ENCODE results near the gene ANKRD7. TPM values are rescaled to one million over a fixed set of nuclear protein-coding genes. Genes with fewer than 3 reads are reported as not detected.

Gene ANKRD7, protein sequence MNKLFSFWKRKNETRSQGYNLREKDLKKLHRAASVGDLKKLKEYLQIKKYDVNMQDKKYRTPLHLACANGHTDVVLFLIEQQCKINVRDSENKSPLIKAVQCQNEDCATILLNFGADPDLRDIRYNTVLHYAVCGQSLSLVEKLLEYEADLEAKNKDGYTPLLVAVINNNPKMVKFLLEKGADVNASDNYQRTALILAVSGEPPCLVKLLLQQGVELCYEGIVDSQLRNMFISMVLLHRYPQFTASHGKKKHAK
- 3.2 and 3.8 TPM in 2 replicates for total RNA-seq (2014; rRNA removed; shearing (Covaris generic))

DNA sequence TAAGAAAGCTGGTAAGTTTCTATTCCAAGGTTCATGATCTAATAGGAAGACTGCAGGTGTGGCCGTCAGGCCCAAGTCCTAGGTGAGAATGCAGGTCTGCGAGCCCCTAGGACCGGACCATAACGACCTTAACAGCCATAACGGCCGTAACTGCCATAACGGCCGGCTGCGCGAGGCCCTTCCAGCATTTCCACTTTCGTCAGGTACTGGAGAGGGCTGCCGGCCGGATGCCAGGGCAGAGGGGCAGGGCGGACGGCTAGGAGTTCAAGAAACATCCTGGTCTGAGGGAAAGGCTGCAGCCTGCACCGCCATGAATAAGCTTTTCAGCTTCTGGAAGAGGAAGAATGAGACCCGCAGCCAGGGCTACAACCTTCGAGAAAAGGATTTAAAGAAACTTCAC, at the start of gene ANKRD7:
Gene ANKRD7 (plus strand): TSS at position 184 of the 400 bp plus-strand sequence. CDS start 127 bp downstream, at position 311.
- DNase-seq (ENCODE audit: low spot score): no peak

GRCh38 chr7:118175740-118176139, 48.8 kb upstream of the ANKRD7 start:
- DNase-seq (ENCODE audit: low spot score): no peak

GRCh38 chr7:118179191-118179590, 45.3 kb upstream of the ANKRD7 start:
- DNase-seq (ENCODE audit: low spot score): no peak

DNA sequence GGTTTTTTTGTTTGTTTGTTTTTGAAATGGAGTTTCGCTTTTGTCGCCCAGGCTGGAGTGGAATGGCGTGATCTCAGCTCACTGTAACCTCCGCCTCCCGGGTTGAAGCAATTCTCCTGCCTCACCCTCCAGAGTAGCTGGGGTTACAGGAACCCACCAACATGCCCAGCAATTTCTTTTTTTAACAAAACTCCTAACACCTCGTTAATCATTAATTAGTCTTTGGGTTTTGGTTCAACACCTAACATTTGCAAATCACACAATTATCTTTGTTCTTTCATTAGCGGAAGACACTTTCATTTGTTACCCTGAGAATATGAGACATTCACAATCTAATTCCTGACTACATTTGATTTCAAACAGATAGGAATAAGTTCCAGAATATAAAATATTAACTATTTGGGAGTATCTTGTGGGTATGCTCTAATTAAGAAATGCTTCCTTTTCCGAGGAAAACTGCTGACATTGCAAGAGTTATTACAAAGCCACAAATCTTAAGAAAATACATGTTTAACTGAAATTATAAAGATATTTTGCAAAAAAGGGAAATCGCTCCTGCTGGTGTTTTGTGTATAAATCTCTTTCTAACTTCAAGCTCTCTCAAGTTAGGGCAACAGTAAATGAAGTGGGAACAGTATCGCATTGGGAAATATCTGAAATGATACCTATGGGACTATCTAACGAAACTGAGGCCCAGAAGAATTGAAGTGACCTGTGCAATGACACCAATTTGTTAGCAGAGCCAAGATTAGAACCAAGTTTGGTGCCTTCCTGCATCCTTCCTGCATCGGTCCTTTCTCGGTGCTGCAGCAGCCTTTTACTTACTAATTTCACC, 41.7 kb upstream of the ANKRD7 start:
- peak; percentile 35 for DNase-seq (ENCODE audit: low spot score)

- DNase-seq (ENCODE audit: low spot score): no peak
These were observed 41.1 kb upstream of the ANKRD7 start for GRCh38 chr7:118183428-118183785.

DNA sequence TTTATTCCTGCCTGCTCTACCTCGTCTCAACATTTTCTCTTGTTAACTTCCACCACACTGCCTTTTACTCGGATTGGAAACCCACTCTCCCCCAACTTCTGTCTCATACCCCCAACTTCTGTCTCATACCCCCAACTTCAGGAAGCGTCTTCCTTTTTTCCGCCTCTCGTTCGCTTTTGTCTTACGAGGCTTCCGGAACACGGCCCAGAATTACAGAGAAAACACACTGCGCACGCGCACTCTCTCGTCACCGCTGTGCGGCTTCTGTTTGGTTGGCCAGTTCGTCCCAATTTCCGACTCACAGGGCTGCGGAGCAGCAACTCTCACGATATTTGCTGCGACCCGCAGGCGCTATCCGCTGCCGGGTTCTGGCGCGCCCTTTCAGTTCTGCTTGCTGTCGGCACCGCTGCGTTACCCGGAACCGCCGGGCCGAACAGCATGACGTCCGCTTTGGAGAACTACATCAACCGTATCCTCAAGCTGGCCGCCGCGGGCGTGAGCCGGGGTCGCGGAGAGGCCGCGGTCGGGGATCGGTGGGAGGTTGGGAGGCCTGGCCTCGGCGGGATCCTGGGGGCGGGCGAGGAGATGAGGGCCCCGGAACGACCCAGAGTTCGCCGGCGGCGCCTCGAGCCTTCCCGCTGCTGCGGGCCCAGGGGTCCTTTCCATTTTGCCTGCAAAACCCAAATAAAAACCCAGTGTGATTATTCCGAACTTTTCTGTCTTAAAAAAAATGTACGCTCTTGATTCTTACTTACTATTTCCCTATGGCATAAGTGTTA, 40.5 kb upstream of the ANKRD7 start, which contains the start of gene LSM8:
Gene LSM8 (plus strand): TSS at position 379 of the 779 bp plus-strand sequence. CDS start 60 bp downstream, at position 439.
- DNase-seq (ENCODE audit: low spot score): peak; percentile 98

DNA sequence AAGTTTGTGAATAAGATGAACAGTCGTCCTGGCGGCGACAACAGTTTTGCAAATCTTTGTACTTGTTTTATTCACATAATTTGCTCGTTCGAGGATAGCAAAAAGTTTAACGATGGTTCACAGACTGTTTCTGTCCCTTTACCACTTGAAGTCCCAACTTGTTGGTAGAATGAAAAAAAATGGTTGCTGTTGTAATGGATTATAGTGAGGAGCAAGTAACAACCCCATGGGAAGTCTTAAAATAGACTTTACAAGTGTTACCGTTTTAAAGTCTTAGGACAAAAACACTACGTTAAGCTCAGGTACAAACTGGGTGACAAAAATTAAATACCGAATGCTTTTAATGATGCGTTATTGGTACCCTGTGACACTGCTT, 40.0 kb upstream of the ANKRD7 start:
- DNase-seq (ENCODE audit: low spot score): peak; percentile 8

DNA sequence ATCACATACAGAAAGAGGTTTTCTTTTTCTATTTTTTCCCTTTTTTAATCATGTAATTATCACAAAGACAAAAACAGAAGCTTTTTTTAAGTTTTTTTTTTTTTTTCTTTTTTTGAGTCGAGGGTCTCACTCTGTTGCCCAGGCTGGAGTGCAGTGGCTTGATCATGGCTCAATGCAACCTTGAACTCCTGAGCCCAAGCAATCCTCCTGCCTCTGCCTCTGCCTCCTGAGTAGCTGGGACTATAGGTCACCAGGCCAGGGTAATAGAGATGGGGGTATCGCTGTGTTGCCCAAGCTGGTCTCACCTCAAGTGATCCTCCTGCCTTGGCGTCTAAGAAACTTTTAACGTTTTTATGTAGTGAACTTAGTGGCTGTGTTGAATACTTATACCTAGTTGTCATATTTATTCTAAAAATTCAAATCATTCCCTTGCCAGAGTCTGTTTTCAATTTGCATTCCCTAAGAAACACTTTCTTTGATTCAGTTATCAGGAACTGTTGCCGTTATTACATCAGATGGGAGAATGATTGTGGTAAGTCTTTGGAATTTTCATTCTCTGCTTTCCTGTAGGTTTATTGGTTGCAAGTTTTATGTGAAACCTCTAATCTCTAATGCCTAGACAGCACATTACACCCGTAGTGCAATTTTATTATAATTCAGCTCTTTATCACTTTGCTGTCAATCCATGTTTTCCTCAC, 39.2 kb upstream of the ANKRD7 start:
- peak; percentile 23 for DNase-seq (ENCODE audit: low spot score)

- no peak for DNase-seq (ENCODE audit: low spot score)
These were observed 38.0 kb upstream of the ANKRD7 start for GRCh38 chr7:118186501-118186900.

DNA sequence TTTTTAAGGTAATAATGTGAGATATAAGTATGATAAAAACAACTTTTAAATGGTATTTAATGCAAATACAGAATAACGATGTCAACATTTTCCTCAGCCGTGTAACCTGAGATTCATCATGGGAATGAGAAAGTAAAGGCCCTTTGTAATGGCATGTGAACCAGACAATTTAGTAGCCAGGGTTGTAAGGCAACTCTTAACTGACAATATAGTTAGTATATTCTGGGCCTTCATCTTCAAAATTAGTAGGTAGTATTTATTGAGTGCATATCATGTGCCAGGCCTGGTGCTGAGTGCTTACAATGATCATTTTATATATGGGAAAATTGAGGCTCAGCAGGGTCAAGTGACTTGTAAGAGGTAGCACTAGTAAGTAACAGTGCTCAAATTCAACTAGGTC, 29.9 kb upstream of the ANKRD7 start:
- DNase-seq (ENCODE audit: low spot score): no peak

DNA sequence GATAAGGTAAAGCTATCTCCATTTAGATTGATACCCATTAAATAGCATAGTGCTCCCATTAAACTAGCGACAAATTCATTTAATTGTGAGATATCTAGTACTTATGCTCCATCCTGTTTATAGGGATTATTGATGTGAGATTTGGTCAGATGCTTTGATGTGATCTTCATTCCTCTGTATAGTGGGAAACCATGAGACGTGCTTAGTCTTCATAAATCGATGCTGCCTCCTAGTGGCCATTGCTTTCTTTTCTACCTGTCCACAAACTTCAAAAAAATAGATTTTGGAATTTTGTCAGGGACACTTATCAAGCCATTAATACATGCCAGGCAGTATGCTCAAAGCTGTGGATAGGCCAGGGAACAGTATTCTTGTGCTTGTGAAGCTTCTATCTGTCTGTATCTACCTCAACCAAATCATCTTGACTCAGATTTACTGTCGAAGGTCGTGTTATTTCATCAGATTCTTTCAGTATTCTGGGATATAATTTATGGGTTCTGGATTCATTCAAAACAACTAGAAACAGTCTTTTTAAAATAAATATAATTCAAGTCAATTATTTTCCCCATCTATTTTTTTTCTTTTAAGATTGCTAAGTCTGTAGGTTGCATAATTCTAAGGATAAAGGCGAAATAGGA, 28.5 kb upstream of the ANKRD7 start:
- DNase-seq (ENCODE audit: low spot score): peak; percentile 68

- DNase-seq (ENCODE audit: low spot score): no peak
These were observed 22.4 kb upstream of the ANKRD7 start for GRCh38 chr7:118202061-118202460.

- peak; percentile 70 for DNase-seq (ENCODE audit: low spot score)
These were observed 10.3 kb upstream of the ANKRD7 start for GRCh38 chr7:118214051-118214832.

- DNase-seq (ENCODE audit: low spot score): no peak
These were observed 9.7 kb upstream of the ANKRD7 start for GRCh38 chr7:118214833-118215182.

DNA sequence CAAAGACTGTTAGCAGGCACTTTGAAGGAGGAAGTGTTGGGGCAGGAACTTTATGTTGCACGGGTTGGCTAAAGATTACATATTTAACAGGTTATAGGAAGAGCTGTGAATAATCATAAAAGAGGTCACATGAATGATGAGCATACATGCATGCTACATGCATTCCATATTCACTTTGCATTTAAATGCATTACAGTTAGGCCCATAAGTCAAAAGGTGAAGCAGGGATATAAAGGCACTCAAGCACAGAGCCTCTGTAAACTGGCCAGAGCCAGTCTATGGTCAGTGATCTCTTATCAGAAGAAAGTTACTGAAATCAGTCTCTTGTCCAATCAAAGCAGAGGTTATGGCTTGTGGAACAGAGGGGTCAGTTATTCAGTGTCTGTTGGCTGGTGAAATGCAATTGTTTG, 7.3 kb upstream of the ANKRD7 start:
- DNase-seq (ENCODE audit: low spot score): no peak

DNA sequence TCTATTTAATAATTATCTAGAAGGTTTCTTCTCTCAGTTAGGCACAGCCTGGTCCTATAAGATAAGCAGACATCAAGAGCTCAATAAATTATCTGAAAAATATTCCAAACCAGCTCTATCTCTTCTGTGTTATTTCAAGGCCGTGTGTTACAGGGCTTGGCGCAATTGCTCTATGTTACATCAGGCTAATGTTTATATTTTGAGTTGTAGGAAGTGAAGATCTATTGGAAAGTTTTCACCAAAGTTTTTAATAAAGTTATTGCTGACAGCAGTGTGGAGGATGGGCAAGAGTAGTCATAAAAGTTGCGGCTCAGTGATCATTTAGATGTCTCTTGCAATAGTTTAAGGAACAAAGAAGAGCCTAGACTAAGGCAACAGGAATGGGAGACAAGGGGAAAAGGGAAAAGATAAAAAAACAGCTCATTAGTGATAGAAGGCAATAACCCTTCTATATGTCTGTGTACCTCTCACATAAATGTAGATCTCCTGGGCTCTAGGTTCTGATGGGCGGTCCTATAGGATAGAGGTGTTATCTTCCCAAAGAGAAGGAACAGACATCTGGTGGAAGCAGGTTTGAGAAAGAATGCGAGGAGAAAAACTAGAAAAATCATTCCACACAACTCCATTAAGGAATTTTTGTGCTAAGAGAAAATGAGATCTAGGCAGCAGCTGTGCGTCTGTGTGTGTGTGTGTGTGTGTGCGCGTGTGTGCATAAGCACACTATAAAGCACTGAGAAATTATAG, 5.9 kb upstream of the ANKRD7 start:
- DNase-seq (ENCODE audit: low spot score): no peak

DNA sequence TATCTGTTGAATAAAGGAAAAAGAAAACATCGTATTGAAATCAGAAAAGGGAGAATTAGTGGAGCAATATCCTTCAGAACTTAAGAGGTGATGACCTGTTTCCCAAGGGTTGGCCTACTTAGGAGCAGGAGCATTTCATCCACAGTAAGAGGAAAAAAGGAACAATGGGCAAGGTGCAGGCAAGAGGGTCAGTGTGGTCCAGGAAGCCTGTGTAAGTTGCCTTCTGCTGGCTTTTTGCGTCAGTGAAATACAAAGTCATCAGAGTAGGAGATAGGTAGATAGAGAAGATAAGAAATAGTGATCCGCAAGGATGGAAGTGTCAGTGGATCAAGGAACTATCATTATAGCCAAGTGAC, 5.4 kb upstream of the ANKRD7 start:
- DNase-seq (ENCODE audit: low spot score): no peak

DNA sequence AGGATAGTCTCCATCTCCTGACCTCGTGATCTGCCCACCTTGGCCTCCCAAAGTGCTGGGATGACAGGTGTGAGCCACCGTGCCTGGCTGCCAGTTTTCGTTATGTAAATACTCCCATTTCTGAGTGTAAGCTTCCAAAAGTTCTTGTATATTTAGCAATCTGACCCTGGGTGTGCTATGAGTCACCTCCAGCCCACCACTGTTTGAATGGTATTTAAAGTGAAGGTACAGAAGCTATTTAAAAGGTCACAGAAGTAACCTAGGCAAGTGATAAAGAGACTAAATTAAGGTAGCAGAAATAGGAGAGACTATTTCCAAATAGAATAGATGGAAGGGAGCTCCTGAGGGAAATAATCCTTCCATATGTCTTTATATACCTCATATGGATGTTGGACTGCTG, 3.9 kb upstream of the ANKRD7 start:
- no peak for DNase-seq (ENCODE audit: low spot score)

GRCh38 chr7:118222591-118222990, 1.9 kb upstream of the ANKRD7 start:
- DNase-seq (ENCODE audit: low spot score): no peak

- DNase-seq (ENCODE audit: low spot score): peak; percentile 75
These were observed 8.3 kb downstream of the ANKRD7 start for GRCh38 chr7:118232837-118233236.

Data from A172 (cell line).